WTC11 (cell line): ENCODE data around the gene IMP3.

ENCODE experiments used
- CTCF ChIP-seq: fragments of 200-600 bp; IDR thresholded peaks from 2 replicates; pipeline ENCODE4 v1.8.0; 2022; ENCODE audit warnings: antibody characterized with exemption
- ZNF121 ChIP-seq: sonication (generic); formaldehyde crosslinking; IDR thresholded peaks from 2 replicates; pipeline ENCODE4 v1.8.0; 2023; ENCODE audit warnings: missing genetic modification reagents
- TF ChIP-seq, protein P1 (sequence below): sonication (generic); formaldehyde crosslinking; IDR thresholded peaks from 2 replicates; pipeline ENCODE4 v1.8.0; 2022; ENCODE audit warnings: mild to moderate bottlenecking, missing genetic modification reagents

DNA sequence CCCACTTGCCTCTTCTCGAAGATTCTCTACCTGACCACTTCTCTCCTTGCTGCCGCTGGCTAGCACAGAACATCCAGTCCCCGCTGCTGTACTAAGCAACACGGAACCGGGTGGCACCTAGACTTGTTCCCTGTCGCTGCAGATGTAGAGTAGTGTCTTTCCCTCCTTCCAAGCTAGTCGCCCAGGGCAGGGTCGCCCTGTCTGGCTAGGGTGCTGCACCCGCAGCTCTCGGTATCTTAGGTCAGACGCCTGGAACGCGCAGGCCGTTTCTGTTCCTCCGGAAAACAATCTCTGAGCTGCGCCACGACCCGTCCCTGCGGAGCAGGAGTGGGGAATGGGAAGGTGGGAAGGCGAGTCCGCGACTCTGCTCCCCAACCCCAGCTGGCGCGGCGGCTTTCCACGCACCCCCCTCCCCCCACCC is 6.9 kb upstream of the IMP3 start:
- TF ChIP-seq CTCF (no peak), ZNF121 (CRISPR knock-in tag) (no peak)
- TF ChIP-seq, protein P1, sequence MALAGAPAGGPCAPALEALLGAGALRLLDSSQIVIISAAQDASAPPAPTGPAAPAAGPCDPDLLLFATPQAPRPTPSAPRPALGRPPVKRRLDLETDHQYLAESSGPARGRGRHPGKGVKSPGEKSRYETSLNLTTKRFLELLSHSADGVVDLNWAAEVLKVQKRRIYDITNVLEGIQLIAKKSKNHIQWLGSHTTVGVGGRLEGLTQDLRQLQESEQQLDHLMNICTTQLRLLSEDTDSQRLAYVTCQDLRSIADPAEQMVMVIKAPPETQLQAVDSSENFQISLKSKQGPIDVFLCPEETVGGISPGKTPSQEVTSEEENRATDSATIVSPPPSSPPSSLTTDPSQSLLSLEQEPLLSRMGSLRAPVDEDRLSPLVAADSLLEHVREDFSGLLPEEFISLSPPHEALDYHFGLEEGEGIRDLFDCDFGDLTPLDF (CRISPR knock-in tag): no peak
